Measurements from ENCODE around the gene ALDH1L1. TPM values are rescaled to one million over a fixed set of nuclear protein-coding genes. Genes with fewer than 3 reads are reported as not detected.
A peak's percentile ranks its signal among the peaks of the same experiment; 100 is the strongest.

The ALDH1L1 gene
- polyA plus RNA-seq, 3 donors, result not detected

DNA sequence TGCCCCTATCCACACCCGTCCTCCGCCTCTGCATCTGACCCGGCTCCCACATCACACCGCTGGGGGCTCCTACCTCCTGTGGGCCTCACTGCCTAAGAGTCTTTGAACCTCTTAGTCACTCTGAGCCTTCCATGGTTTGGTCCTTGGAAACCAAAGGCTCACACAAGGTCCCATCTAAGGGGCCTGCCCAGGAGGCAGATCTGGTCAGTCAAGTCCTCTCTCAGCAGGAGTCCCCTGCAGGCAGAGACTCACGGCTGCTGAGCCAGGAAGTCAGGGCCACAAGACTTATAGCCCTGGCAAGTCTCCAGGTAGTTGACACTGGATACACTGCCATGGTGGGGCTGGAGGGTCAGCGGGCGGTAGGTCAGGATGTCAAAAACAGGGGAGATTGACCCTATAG lies 31.2 kb upstream of the ALDH1L1 start:
- Mint-ChIP-seq H3K4me1 (peaks cover 10% of the 10 kb centered on the region), H3K36me3 (no peaks in the 10 kb centered on the region), H3K27me3 (ENCODE audit: low read depth in 3 of 3) (peaks cover 51 to 61% (median 59%) of the 10 kb centered on the region in 3 donors), H3K4me3 (peak overlapping the region in 1 of 2 donors; percentile 40), H3K9me3 (peaks cover 3 to 18% (median 7%) of the 10 kb centered on the region in 7 donors), H3K27ac (no peak overlapping the region)
- Histone ChIP-seq H3K4me3 (replicated peaks in 1 of 3; ENCODE audit: low read depth in 2 of 3, low read length in 3 of 3) (no peak overlapping the region), H3K27me3 (ENCODE audit: control insufficient read depth in 2 of 2, insufficient read depth in 2 of 2, low read length in 2 of 2) (peaks cover 33 to 61% of the 10 kb centered on the region in 2 donors), H3K36me3 (replicated peaks in 1 of 2; ENCODE audit: control insufficient read depth in 1 of 2, insufficient read depth in 2 of 2, low read length in 2 of 2) (no peaks in the 10 kb centered on the region), H3K79me2 (ENCODE audit: insufficient read depth, low read length) (no peaks in the 10 kb centered on the region), H4K20me1 (ENCODE audit: insufficient read depth, low read length) (no peaks in the 10 kb centered on the region), H3K27ac (ENCODE audit: low read depth in 1 of 2, low read length in 2 of 2) (no peak overlapping the region), H3K9ac (ENCODE audit: insufficient read depth, low read length, poor library complexity, severe bottlenecking) (no peak overlapping the region), H3K4me2 (replicated peaks; ENCODE audit: extremely low read depth, low read length, poor library complexity, severe bottlenecking) (no peak overlapping the region), H3K4me1 (ENCODE audit: control insufficient read depth in 1 of 2, insufficient read depth in 2 of 2, low read length in 2 of 2) (peaks cover 3 to 6% of the 10 kb centered on the region in 2 donors), H2AFZ (ENCODE audit: insufficient read depth, low read depth, low read length, poor library complexity, severe bottlenecking) (no peak overlapping the region), H3K9me3 (replicated peaks in 1 of 2; ENCODE audit: control insufficient read depth in 1 of 2, insufficient read depth in 1 of 2, low read length in 2 of 2) (peaks cover 4 to 8% of the 10 kb centered on the region in 2 donors)
- WGBS (ENCODE audit: insufficient coverage), result 92% methylated on average over 7 of the region's 7 CpGs
- intact Hi-C loops (cut with micrococcal nuclease), result no loop called here
- TF ChIP-seq, protein P1, sequence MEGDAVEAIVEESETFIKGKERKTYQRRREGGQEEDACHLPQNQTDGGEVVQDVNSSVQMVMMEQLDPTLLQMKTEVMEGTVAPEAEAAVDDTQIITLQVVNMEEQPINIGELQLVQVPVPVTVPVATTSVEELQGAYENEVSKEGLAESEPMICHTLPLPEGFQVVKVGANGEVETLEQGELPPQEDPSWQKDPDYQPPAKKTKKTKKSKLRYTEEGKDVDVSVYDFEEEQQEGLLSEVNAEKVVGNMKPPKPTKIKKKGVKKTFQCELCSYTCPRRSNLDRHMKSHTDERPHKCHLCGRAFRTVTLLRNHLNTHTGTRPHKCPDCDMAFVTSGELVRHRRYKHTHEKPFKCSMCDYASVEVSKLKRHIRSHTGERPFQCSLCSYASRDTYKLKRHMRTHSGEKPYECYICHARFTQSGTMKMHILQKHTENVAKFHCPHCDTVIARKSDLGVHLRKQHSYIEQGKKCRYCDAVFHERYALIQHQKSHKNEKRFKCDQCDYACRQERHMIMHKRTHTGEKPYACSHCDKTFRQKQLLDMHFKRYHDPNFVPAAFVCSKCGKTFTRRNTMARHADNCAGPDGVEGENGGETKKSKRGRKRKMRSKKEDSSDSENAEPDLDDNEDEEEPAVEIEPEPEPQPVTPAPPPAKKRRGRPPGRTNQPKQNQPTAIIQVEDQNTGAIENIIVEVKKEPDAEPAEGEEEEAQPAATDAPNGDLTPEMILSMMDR (IDR thresholded peaks at IDR 0.05), result no peak
- no peak for DNase-seq

DNA sequence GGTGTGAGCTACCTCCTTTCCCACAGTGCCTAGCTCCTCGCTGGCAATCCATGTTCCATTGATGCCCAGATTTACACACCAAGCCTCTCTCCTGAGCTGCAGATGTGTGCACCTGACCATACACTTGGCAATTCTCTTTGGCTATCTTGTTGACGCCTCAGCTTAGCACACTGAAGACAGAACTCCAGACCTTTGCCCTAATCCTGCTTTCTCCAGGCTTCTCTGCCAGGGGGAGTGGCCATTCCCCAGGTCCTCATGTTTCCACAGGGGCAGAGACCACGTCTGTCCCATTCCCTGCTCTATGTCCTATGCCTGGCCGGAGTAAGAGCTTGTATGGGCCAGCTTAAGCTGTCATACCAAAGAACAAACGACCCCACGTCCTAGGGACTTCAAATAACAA lies 30.2 kb upstream of the ALDH1L1 start:
- Mint-ChIP-seq H3K27me3 (ENCODE audit: low read depth in 3 of 3) (peaks cover 44 to 54% (median 50%) of the 10 kb centered on the region in 3 donors), H3K9me3 (peaks cover 3 to 18% (median 7%) of the 10 kb centered on the region in 7 donors), H3K27ac (no peak overlapping the region), H3K4me3 (peak overlapping the region in 1 of 2 donors; percentile 17), H3K36me3 (no peaks in the 10 kb centered on the region), H3K4me1 (peaks cover 10% of the 10 kb centered on the region)
- Histone ChIP-seq H3K27me3 (ENCODE audit: control insufficient read depth in 2 of 2, insufficient read depth in 2 of 2, low read length in 2 of 2) (peaks cover 33 to 52% of the 10 kb centered on the region in 2 donors), H3K9me3 (replicated peaks in 1 of 2; ENCODE audit: control insufficient read depth in 1 of 2, insufficient read depth in 1 of 2, low read length in 2 of 2) (peaks cover 4 to 8% of the 10 kb centered on the region in 2 donors), H3K79me2 (ENCODE audit: insufficient read depth, low read length) (no peaks in the 10 kb centered on the region), H3K36me3 (replicated peaks in 1 of 2; ENCODE audit: control insufficient read depth in 1 of 2, insufficient read depth in 2 of 2, low read length in 2 of 2) (no peaks in the 10 kb centered on the region), H2AFZ (ENCODE audit: insufficient read depth, low read depth, low read length, poor library complexity, severe bottlenecking) (no peak overlapping the region), H3K27ac (ENCODE audit: low read depth in 1 of 2, low read length in 2 of 2) (no peak overlapping the region), H4K20me1 (ENCODE audit: insufficient read depth, low read length) (no peaks in the 10 kb centered on the region), H3K4me3 (replicated peaks in 1 of 3; ENCODE audit: low read depth in 2 of 3, low read length in 3 of 3) (no peak overlapping the region), H3K9ac (ENCODE audit: insufficient read depth, low read length, poor library complexity, severe bottlenecking) (no peak overlapping the region), H3K4me1 (ENCODE audit: control insufficient read depth in 1 of 2, insufficient read depth in 2 of 2, low read length in 2 of 2) (peaks cover 3 to 6% of the 10 kb centered on the region in 2 donors), H3K4me2 (replicated peaks; ENCODE audit: extremely low read depth, low read length, poor library complexity, severe bottlenecking) (no peak overlapping the region)
- TF ChIP-seq, protein P1 (IDR thresholded peaks at IDR 0.05), result no peak
- DNase-seq, result no peak
- intact Hi-C loops (cut with micrococcal nuclease), result no loop called here
- WGBS (ENCODE audit: insufficient coverage), result 96% methylated on average over 6 of the region's 6 CpGs
